PC-9 (cell line): ENCODE results near the gene SLAMF6.

Experiments
- EZH2 ChIP-seq: fragments of 200-600 bp; sonication (generic); IDR thresholded peaks from 2 replicates; pipeline ENCODE4 v1.8.0; 2017; ENCODE audit warnings: antibody characterized with exemption, low read depth
- TF ChIP-seq, protein P1 (sequence below): fragments of 200-600 bp; sonication (generic); conservative IDR thresholded peaks from 2 replicates; pipeline ENCODE4 v1.6.1; 2017; ENCODE audit warnings: mixed run types, antibody characterized with exemption, mild to moderate bottlenecking, moderate library complexity

DNA sequence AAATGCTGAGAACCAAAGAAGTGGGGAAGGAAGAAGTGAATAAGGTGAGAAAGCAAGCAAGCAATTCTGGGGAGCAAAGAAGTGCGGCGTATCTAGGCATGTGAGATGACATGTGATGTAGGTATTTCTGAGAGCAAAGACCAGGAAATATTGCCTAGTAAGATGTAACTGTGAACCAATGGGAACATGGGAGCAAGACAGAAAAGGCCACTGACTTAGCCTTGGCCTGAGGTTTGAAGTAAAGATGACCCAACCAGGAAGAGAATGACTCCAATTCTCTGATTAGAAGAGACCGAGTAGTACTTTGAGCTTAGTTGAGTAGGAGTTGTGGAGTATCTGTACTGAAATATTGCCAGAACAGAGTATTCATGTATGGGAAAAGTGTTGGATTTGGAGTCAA, 31.1 kb downstream of the SLAMF6 start:
- TF ChIP-seq, protein P1, sequence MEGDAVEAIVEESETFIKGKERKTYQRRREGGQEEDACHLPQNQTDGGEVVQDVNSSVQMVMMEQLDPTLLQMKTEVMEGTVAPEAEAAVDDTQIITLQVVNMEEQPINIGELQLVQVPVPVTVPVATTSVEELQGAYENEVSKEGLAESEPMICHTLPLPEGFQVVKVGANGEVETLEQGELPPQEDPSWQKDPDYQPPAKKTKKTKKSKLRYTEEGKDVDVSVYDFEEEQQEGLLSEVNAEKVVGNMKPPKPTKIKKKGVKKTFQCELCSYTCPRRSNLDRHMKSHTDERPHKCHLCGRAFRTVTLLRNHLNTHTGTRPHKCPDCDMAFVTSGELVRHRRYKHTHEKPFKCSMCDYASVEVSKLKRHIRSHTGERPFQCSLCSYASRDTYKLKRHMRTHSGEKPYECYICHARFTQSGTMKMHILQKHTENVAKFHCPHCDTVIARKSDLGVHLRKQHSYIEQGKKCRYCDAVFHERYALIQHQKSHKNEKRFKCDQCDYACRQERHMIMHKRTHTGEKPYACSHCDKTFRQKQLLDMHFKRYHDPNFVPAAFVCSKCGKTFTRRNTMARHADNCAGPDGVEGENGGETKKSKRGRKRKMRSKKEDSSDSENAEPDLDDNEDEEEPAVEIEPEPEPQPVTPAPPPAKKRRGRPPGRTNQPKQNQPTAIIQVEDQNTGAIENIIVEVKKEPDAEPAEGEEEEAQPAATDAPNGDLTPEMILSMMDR = no peak
- TF ChIP-seq EZH2 = no peak
